GM23248 (cell line): ENCODE data around the gene NOTUM. TPM values are rescaled to one million over a fixed set of nuclear protein-coding genes. Genes with fewer than 3 reads are reported as not detected.

Source experiments
- DNase-seq: peaks from one replicate; pipeline ENCODE4 v3.0.0-alpha.2; 2015
- H2AFZ ChIP-seq: fragments of 200-600 bp; sonication (generic); 2 replicates; pipeline ENCODE4 v1.6.1; 2016; ENCODE audit warnings: antibody characterized with exemption
- H3F3A ChIP-seq: fragments of 200-600 bp; sonication (generic); 2 replicates; pipeline ENCODE4 v1.6.1; 2016; ENCODE audit warnings: mild to moderate bottlenecking, antibody characterized with exemption, mixed run types; ENCODE audit not compliant: insufficient read depth
- H3K27ac ChIP-seq: fragments of 200-600 bp; sonication (generic); 2 replicates; pipeline ENCODE4 v1.5.1; 2016; ENCODE audit warnings: mild to moderate bottlenecking
- H3K27me3 ChIP-seq: fragments of 200-600 bp; sonication (generic); replicated peaks from 2 replicates; pipeline ENCODE4 v1.6.1; 2016; ENCODE audit warnings: mild to moderate bottlenecking; ENCODE audit not compliant: insufficient read depth
- H3K36me3 ChIP-seq: fragments of 200-600 bp; sonication (generic); 2 replicates; pipeline ENCODE4 v1.6.1; 2016; ENCODE audit warnings: low read depth, mild to moderate bottlenecking
- H3K4me1 ChIP-seq: fragments of 200-600 bp; sonication (generic); 2 replicates; pipeline ENCODE4 v1.6.1; 2016; ENCODE audit warnings: mild to moderate bottlenecking; ENCODE audit not compliant: insufficient read depth
- H3K4me2 ChIP-seq: fragments of 200-600 bp; sonication (generic); one replicate; pipeline ENCODE4 v1.6.1; 2016; ENCODE audit warnings: mild to moderate bottlenecking; ENCODE audit not compliant: unreplicated experiment
- H3K4me3 ChIP-seq: fragments of 200-600 bp; sonication (generic); 2 replicates; pipeline ENCODE4 v1.5.1; 2016; ENCODE audit warnings: mild to moderate bottlenecking
- H3K79me2 ChIP-seq: fragments of 200-600 bp; sonication (generic); 2 replicates; pipeline ENCODE4 v1.6.1; 2016; ENCODE audit warnings: mild to moderate bottlenecking; ENCODE audit not compliant: insufficient read depth
- H3K9ac ChIP-seq: fragments of 200-600 bp; sonication (generic); 2 replicates; pipeline ENCODE4 v1.6.1; 2016; ENCODE audit warnings: mild to moderate bottlenecking
- H3K9me2 ChIP-seq: fragments of 200-600 bp; sonication (generic); 2 replicates; pipeline ENCODE4 v1.6.1; 2016; ENCODE audit warnings: mixed run types, mild to moderate bottlenecking, moderate library complexity; ENCODE audit not compliant: insufficient read depth
- H3K9me3 ChIP-seq: fragments of 200-600 bp; sonication (generic); one replicate; pipeline ENCODE4 v1.6.1; 2017; ENCODE audit warnings: low read depth
- H4K20me1 ChIP-seq: fragments of 200-600 bp; sonication (generic); 2 replicates; pipeline ENCODE4 v1.6.0; 2016; ENCODE audit not compliant: insufficient read depth
- EZH2 ChIP-seq: fragments of 200-600 bp; sonication (generic); IDR thresholded peaks from 2 replicates; pipeline ENCODE4 v1.6.1; 2018; ENCODE audit warnings: antibody characterized with exemption, mild to moderate bottlenecking; ENCODE audit not compliant: insufficient read depth, poor library complexity, severe bottlenecking
- EZH2phosphoT487 ChIP-seq: fragments of 200-600 bp; sonication (generic); IDR thresholded peaks from 2 replicates; pipeline ENCODE4 v1.6.1; 2018; ENCODE audit warnings: antibody characterized with exemption, moderate library complexity, mild to moderate bottlenecking, low read depth; ENCODE audit not compliant: insufficient read depth
- WGBS, 2 experiments: methylation state at CpG; one replicate each; pipeline ENCODE4 v1.1.6; 2015 to 2017; ENCODE audit warnings: low lambda C conversion rate in 2 of 2, low coverage in 1 of 2; ENCODE audit errors: missing lambda C conversion rate in 2 of 2; 5-methylcytosine and 5-hydroxymethylcytosine counted together
- in situ Hi-C: fragments of 300-500 bp; cut with MboI; formaldehyde crosslinking; loops from 2 replicates; pipeline ENCODE4 v1.15.0; 2020
- polyA plus RNA-seq: library from polyadenylated mRNA; unstranded; fragments of >200 nt; fragmentation: Nextera tagmentation; extraction: Ambion mirVana; gene quantifications from 2 replicates; pipeline ENCODE4 v1.2.1, GENCODE V29; 2016
- total RNA-seq: library from RNA; depleted of rRNA; stranded (reverse); fragments of >200 nt; shearing (Covaris generic); gene quantifications from 2 replicates; pipeline ENCODE4 v1.2.3, GENCODE V29; 2014

Gene NOTUM
- total and polyA plus RNA-seq, 2 experiments from 2014 or later, result not detected

GRCh38 chr17:82004517-82005455 is 43.8 kb upstream of the NOTUM start:
- DNase-seq, result no peak
- no peaks in the 10 kb centered on the region for H3K27me3 ChIP-seq
- peak overlapping the region; percentile 24 for H3K4me2 ChIP-seq
- no peak overlapping the region for H2AFZ ChIP-seq
- TF ChIP-seq EZH2phosphoT487 (no peak), EZH2 (no peak)
- H4K20me1 ChIP-seq, result no peaks in the 10 kb centered on the region
- peaks cover 8% of the 10 kb centered on the region for H3F3A ChIP-seq
- in situ Hi-C loops, result no loop called here
- H3K9ac ChIP-seq, result peak overlapping the region; percentile 47
- peak overlapping the region; percentile 82; the same call in 1 of the 2 replicates for H3K27ac ChIP-seq
- no peaks in the 10 kb centered on the region for H3K36me3 ChIP-seq
- no peaks in the 10 kb centered on the region for H3K79me2 ChIP-seq
- no peaks in the 10 kb centered on the region for H3K9me2 ChIP-seq
- H3K9me3 ChIP-seq, result no peaks in the 10 kb centered on the region
- H3K4me3 ChIP-seq, result no peak overlapping the region
- H3K4me1 ChIP-seq, result peaks cover 27% of the 10 kb centered on the region
- 92 to 93% methylated on average over 34 to 40 of the region's 41 CpGs for WGBS, 2 experiments

DNA sequence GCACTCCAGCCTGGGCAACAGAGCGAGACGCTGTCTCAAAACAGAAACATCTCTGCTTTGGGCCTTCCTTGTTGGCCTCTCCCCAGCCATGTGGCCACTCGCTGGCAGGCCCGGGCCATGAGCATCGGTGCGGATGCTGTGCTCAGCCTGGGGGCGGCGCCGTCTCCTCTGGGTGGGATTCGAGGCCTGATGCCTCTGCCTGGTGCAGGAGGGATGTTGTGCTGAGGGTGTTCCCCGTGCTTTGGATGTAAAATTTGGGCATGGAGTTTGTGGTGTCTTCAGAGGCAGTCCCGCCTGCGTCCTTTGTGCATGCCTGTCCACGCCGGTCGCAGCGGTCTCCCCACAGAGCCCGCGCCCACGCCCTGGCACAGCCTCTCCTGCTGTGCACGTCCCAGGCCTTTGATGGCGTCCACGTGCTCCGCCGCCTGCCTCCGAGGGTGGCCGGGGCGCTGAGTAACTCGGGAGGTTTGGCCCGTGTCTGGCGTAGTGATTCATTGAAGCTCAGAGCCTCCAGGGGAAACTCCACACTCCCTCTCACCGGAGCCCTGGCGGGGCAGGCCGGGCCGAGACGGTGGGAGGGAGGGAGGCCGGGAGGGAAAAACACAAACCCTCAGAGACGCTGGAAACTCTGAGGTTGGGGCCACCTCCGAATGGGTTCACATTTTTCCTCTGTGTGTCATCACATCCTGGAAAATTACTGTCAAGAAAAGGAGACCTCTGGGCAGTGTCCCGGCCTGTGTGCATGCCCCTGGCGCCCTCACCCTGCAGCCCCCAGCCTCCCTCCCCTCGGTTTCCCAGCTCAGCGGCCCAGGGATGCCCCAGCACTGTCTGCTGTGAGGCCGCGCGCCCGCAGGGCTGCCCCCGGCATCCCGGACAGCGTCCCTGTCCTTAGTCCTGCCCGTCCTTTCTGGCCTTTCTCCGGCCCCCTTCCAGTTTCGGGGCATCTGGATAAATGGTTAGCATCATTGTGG is 42.7 kb upstream of the NOTUM start:
- Histone ChIP-seq H3K36me3 (no peaks in the 10 kb centered on the region), H3K9ac (peak overlapping the region; percentile 66), H3K4me2 (peak overlapping the region; percentile 51), H2AFZ (peak overlapping the region; percentile 28; the same call in 1 of the 2 replicates), H3K4me3 (no peak overlapping the region), H3F3A (peaks cover 8% of the 10 kb centered on the region), H3K9me3 (no peaks in the 10 kb centered on the region), H3K27me3 (no peaks in the 10 kb centered on the region), H3K79me2 (no peaks in the 10 kb centered on the region), H3K9me2 (no peaks in the 10 kb centered on the region), H4K20me1 (no peaks in the 10 kb centered on the region), H3K4me1 (peaks cover 27% of the 10 kb centered on the region), H3K27ac (peak overlapping the region; percentile 82)
- in situ Hi-C loops, result no loop called here
- TF ChIP-seq EZH2phosphoT487 (no peak), EZH2 (no peak)
- DNase-seq, result peak; percentile 99
- WGBS, 2 experiments, result 17 to 18% methylated on average over 48 to 53 of the region's 53 CpGs

DNA sequence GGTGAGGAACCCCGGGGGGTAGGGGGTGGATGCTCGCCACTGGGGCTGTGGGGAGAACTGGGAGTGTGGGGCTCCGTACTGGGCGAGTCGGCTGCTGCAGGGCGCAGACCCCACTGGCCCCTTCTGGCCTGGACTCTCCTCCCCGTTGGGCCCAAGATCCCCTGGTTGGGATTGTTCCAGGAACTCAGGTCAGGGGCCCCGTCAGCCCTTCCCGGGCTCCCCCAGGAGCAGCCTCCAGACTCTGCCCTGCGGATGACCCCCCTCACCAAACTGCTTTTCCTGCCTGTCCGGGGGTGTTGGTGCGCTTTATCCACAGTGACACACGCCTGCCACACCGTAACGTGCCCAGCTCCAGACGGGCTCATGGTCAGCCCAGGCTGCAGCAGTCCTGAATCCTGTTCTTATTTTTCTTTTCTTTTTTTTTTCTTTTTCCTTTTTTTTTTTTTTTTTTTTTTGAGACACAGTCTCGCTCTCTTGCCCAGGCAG is 40.6 kb upstream of the NOTUM start:
- H3K79me2 ChIP-seq, result no peaks in the 10 kb centered on the region
- H2AFZ ChIP-seq, result no peak overlapping the region
- no peak overlapping the region for H3K4me2 ChIP-seq
- H4K20me1 ChIP-seq, result no peaks in the 10 kb centered on the region
- H3K4me3 ChIP-seq, result no peak overlapping the region
- peaks cover 8% of the 10 kb centered on the region for H3F3A ChIP-seq
- no peaks in the 10 kb centered on the region for H3K27me3 ChIP-seq
- H3K9me2 ChIP-seq, result no peaks in the 10 kb centered on the region
- TF ChIP-seq EZH2phosphoT487, result no peak
- TF ChIP-seq EZH2, result no peak
- no peaks in the 10 kb centered on the region for H3K9me3 ChIP-seq
- H3K36me3 ChIP-seq, result no peaks in the 10 kb centered on the region
- peaks cover 26% of the 10 kb centered on the region for H3K4me1 ChIP-seq
- no peak for DNase-seq
- in situ Hi-C loops, result no loop called here
- H3K27ac ChIP-seq, result no peak overlapping the region
- H3K9ac ChIP-seq, result no peak overlapping the region
- 95 to 97% methylated on average over 9 to 16 of the region's 17 CpGs for WGBS, 2 experiments

GRCh38 chr17:82000803-82001570 is 40.0 kb upstream of the NOTUM start:
- no peak overlapping the region for H3K4me3 ChIP-seq
- H3K79me2 ChIP-seq, result no peaks in the 10 kb centered on the region
- H3K4me2 ChIP-seq, result no peak overlapping the region
- no peak overlapping the region for H2AFZ ChIP-seq
- no peak overlapping the region for H3K27ac ChIP-seq
- peaks cover 20% of the 10 kb centered on the region for H3K4me1 ChIP-seq
- 92 to 93% methylated on average over 23 to 25 of the region's 32 CpGs for WGBS, 2 experiments
- DNase-seq, result no peak
- in situ Hi-C loops, result no loop called here
- no peaks in the 10 kb centered on the region for H4K20me1 ChIP-seq
- H3K9me3 ChIP-seq, result no peaks in the 10 kb centered on the region
- H3K9me2 ChIP-seq, result no peaks in the 10 kb centered on the region
- TF ChIP-seq EZH2phosphoT487 (no peak), EZH2 (no peak)
- no peaks in the 10 kb centered on the region for H3K27me3 ChIP-seq
- no peaks in the 10 kb centered on the region for H3K36me3 ChIP-seq
- H3K9ac ChIP-seq, result no peak overlapping the region
- peaks cover 8% of the 10 kb centered on the region for H3F3A ChIP-seq
